GM12872 (cell line): ENCODE measurements around the gene HSD17B3.

Source experiments
- TF ChIP-seq, protein P1 (sequence below): IDR thresholded peaks from 3 replicates; pipeline ENCODE4 v1.5.1; 2011; ENCODE audit warnings: low read depth, mild to moderate bottlenecking, low read length, moderate library complexity; ENCODE audit not compliant: insufficient read depth

Gene HSD17B3

DNA sequence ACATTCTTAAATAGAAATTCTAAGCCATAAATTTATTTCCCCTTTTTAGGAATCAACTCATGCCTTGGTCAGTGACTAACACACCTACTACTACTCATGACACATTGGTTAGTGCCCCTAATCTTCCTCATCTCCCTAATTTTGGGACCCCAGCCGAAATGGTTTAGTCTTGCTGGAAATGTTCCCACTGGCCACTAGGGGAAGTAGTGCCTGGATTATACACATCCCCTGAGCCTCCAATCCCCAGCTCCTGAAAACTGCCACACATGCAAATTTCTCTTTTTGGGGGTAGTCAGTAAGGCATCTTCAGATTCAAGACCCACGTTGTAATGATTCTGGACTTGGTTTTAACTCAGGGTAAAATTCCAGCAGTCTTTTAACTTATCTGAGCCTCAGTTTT, 79.8 kb downstream of the HSD17B3 start:
- TF ChIP-seq, protein P1, sequence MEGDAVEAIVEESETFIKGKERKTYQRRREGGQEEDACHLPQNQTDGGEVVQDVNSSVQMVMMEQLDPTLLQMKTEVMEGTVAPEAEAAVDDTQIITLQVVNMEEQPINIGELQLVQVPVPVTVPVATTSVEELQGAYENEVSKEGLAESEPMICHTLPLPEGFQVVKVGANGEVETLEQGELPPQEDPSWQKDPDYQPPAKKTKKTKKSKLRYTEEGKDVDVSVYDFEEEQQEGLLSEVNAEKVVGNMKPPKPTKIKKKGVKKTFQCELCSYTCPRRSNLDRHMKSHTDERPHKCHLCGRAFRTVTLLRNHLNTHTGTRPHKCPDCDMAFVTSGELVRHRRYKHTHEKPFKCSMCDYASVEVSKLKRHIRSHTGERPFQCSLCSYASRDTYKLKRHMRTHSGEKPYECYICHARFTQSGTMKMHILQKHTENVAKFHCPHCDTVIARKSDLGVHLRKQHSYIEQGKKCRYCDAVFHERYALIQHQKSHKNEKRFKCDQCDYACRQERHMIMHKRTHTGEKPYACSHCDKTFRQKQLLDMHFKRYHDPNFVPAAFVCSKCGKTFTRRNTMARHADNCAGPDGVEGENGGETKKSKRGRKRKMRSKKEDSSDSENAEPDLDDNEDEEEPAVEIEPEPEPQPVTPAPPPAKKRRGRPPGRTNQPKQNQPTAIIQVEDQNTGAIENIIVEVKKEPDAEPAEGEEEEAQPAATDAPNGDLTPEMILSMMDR: peak; percentile 65

DNA sequence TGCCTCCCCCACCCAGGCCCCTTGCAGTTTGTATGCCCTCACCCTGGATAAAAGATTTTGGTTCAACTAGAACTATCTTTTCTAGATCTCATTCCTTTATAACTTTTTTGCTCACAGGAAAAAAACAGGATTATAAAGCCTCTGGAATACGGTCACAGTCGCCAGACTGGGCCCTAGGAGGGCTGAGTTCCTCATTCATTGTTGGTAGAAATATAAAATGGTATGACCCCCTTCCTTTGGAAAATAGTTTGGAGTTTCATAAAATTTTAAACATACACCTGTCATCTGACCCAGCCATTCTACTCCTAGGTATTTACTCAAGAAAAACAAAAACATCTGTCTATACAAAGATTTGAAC, 82.1 kb downstream of the HSD17B3 start:
- TF ChIP-seq, protein P1: no peak

DNA sequence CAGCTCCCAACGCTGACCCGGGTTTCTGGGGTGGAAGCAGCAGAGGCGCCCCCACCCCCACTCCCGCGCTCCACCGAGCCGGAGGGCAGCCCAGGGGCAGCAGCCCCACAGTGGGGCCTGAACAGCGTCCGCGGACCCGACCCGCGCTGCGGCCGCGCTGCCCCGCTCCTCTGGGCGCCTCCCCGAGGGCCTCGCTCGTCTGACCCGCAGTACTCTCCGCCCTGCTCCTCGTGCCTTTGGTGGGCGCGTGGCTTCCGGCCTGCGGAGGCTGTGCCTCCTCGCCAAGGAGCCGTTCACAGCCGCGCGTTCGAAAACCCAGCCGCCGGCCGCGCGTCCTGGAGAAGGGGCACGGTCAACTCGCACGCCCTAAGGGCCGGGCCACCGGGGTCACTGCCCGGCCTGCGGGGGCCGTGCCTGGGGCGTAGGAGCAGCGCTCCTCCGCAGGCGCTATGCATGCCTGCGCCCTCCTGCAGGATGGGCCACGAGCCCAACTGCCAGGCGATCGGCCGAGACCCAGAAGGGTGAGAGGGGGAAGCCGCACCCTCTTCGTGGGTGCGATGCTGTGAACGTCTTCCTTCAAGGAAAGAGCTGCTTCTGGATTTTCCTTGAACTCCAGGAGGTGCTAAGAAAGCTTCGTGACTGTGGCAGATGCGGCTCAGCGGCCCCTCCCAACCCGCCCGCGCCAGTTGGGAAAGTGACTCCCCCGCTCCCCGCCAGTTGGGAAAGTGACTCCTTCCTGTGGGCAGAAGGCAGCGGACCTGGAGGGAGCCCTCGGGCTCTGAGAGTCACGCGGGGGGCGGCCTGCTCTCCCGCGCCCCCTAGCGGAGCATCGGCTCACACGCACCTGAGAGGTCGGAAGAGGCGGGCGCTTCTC, 82.7 kb downstream of the HSD17B3 start:
- TF ChIP-seq, protein P1: peak; percentile 75

DNA sequence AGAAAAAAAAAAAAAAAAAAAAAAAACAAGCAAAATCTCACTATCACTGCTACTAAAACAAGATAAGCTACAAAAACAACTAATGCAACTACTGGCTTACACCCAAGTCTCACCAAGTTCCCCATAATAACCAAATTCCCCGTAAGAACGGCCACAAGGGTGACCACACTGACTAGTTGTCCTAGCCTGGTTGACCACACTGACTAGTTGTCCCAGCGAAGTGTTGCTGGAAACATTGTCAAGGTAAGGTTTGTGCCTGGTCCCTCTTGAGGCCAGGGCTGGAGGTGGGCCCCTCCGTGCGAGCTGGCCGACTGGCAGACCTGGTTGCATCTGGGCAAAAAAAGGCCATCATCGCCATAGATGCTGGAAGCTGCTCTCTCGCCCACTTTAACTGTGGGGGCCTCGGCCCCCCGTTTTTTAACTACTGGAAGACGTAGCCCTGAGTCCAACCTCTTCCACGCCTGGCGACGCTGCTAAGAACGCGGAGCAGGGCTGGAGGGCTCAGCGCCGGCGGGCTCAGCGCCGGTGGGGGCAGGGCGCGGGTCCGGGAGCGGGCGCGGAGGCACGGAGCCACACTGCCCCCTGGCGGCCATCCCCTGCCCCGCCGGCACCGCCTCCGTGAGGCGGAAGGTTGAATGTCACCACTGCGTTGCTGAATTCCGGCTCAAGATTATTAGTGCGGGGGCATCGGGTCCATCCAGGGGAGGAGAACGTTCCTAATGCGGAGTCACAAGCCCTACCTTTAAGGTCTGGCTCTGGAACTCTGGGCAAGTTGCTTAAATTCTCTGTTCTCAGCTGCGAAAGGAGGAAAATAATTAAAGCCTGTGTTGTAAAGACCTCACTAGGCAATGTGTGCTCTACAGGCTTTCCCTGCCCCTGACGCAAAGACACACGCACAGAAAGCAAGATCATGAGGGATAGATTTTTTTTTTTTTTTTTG, 84.0 kb downstream of the HSD17B3 start:
- TF ChIP-seq, protein P1: peak; percentile 94

DNA sequence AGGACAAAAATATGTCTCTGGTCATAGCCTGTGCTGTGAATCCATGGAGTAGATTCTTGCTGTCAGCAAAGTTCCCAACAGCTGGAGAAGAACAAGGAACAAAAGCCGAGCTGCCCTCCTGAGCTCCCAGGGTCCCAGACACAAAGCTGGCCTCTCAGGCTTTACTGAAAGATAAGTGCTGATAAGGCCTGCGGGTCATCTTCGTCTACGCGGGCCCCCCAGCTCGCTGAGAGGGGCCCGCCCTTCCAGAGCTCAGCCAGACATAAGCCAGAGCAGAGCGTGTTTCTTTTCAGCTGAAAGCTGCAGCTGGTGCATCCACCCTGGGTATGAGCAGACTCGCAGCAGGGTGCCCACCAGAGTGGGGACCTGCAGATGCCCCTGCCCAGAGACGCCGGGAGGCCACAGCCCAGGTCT, 84.7 kb downstream of the HSD17B3 start:
- TF ChIP-seq, protein P1: no peak

DNA sequence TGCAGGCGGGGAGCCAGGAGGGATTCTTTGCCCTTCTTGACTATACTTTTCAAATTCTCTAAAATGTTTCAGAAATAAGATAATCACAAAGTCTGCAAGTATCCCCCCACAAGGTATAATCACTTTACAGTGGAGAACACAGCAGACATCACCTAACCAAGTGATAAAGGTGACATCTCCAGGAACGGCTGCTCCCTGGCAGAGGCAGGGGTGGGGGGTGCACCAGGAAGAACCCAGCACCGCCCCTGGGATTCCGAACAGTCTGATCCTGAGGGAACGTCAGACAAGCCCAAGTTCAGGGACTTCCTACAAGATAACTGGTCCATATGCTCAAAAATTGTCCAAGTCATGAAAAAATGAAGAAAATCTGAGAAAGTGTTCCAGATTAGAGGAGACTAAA, 85.4 kb downstream of the HSD17B3 start:
- TF ChIP-seq, protein P1: no peak

DNA sequence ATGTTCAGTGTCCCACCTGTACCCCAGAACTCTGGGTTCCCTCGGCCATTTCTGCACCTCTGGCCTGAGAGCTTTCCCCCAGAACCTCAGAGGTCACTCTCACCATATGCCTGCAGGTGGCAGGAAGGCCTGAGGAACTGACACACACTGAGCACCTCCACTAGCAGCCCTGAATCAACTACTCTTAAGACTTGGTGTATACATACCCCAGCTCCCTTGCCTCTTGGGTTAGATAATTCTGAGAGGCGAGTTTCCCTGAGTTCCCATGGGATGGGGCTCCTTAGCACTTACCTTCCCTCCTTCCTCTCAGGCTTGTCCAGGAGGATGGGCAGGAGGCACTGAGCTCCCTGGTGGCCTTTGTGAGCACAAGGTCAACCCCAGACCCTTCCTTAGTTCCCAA, 86.1 kb downstream of the HSD17B3 start:
- TF ChIP-seq, protein P1: no peak
